NCI-H2107 treated with DMSO at 0.1 percent for 48 hours (cell line): ENCODE measurements around the gene HK3.

Source experiments
- DNase-seq: peaks from one replicate; lab custom pipeline; 2025; ENCODE audit not compliant: unreplicated experiment; lab: John Stamatoyannopoulos, UW

HK3 gene

DNA sequence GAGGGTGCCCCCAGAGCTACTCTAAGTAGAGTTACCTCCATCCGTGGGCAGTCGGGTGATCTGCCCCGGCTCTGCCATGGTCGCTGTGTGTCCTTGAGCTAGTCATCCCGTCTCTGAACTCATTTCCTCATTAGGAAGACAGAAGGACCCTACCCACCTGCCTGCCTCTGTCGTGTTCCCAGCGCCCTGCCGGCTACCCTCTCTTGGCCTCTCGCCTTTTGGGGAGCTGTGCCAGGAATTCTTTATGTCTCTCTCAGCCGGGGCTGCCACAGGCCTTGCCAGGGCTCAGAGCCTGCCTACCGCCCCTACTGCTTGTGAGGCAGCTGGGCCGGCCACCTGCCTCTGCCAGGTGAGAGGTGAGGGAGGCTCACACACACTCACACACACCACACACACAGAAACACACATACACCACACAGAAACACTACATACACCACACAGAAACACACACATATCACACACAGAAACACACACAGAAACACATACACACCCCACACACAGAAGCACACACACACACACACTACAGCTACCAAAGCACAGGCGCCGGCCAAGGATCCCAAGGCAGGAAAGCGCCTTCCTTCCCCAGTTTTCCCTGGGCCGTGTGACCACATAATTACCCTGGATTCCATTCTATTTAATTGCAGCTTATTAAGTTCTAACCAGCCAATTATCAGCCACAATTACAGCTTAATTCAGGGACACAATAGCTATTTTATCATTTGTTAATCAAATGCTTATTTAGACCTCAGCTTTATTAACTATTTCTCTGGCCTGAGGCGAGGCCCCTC is 47.1 kb downstream of the HK3 start:
- no peak for DNase-seq

DNA sequence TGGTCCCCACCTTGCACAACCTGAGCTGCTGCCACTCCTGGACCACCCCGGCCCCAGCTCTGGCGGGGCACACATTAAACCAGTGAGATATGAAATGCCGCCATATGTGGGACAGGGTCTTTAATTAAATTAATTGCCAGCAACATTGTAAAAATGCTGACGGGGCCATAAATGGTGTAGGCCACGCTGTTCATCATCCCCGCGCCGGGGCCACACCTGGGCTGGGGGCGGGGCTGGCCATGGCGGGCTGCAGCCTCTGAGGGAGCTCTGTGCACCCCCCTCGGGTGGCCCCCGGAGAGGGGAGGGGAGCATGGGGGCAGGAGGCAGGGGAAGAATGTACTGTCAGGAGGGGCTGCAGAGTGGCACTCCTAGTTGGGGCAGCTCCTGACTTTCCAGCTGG is 47.8 kb downstream of the HK3 start:
- DNase-seq, result no peak

- no peak for DNase-seq
Observed at GRCh38 chr5:176850371-176851245, 48.5 kb downstream of the HK3 start.

DNA sequence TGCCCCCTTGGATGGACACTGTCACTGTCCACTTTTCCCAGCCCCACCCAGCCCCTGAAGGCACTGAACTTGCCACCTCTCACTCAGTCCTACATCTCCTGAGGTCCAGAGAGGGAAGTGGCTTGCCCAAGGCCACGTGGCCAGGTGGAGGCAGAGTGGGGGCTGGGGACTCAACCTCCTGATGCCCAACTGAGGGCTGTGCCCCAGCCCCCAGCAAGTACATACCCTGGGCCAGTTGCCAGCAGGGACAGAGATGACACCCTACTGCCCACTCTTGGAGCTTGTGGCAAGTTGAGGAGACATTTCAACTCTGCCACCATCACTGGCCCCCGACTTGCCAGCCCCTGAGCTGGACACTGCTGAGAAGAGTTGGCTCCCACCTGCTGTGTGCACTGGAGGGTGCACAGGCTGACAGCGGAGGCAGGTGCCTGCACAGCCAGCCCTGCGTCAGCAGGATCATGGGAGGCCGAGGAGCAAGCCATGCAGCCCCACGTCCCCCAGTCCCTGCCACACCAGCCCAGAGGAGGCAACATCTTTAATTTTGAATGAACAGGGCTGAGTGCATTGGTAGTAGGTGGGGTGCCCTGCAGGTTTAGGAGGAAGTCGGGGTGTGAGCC is 49.4 kb downstream of the HK3 start:
- DNase-seq, result no peak

GRCh38 chr5:176848651-176849050 is 50.5 kb downstream of the HK3 start:
- DNase-seq, result no peak

GRCh38 chr5:176847726-176848290 is 51.3 kb downstream of the HK3 start:
- DNase-seq, result no peak

DNA sequence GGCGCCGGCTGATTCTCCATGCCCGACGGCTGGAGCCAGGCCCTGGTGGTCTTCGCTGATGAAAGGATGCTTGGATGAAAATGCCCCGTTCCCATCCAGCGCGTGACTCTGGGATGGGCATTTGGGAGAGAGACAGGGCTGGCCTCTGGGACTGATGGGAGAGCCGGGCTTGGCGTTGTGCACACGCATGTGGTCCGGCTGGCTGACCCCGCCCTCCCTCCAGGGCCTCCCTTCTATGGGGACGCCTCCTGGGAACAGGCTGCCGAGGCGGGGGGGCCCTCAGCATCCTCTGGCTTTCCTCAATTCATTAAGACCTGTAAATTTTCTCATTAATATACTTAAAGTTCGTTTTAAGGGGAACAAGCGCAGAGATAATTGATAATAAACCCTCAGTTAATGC is 52.0 kb downstream of the HK3 start:
- no peak for DNase-seq

- no peak for DNase-seq
Observed at GRCh38 chr5:176846335-176847140, 52.6 kb downstream of the HK3 start.

DNA sequence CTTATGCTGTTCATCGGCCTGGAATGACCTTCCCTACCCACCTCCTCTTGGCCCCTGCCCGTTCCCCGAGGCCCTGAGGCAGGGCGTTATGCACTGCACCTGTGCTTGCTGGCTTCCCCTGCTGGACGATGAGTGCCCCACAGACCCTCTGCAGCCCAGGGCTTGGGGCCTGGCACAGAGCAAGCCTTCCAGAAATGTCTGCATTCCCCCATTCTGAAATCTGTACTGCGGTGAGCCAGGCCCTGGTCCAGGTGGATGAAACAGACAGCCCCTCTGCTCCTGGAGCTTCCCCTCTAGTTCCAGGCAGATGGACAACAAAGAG is 53.8 kb downstream of the HK3 start:
- DNase-seq, result no peak

- DNase-seq, result no peak
Observed at GRCh38 chr5:176844706-176845391, 54.3 kb downstream of the HK3 start.

GRCh38 chr5:176844281-176844680 is 54.9 kb downstream of the HK3 start:
- no peak for DNase-seq

DNA sequence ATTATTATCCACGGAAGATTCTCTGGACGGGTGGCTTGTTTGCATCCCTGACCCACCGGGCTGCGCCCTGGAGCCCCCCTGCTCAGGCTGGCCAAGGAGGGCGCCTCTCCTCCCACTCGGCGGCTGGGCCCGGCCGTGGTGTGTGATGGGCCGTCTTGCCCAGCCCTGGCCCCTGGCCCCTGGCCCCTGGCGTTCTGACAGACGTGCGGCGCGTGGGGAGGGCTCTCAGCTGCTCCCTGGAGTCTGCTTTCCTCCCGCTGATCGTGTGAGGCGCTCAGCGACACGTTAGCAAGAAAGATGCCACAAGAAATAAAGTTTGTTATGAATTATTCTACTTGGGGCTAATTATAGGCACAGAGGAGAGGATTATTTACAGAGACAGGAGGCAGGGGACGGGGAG is 55.5 kb downstream of the HK3 start:
- no peak for DNase-seq

- no peak for DNase-seq
Observed at GRCh38 chr5:176837707-176838115, 61.4 kb downstream of the HK3 start.

GRCh38 chr5:176836811-176837706 is 62.1 kb downstream of the HK3 start:
- no peak for DNase-seq

DNA sequence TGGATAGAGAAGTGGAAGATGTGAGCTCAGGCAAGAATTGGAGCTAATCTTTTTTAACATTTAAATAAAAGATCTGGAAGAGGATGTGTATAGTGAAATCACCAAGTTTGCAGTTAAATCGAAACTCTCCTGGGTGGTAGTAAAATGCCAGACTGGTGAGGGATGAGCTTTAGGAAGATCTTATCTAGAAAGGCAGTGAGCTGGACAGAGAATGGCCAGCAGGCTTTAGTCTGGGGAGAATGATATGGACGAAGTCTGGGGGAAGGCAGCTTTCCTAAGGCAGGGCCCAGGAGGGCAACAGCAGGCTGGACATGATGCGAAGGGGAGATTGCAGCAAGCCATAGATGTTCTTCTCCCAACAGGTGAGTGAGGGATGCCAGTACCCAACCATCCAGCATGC is 63.2 kb downstream of the HK3 start:
- no peak for DNase-seq

DNA sequence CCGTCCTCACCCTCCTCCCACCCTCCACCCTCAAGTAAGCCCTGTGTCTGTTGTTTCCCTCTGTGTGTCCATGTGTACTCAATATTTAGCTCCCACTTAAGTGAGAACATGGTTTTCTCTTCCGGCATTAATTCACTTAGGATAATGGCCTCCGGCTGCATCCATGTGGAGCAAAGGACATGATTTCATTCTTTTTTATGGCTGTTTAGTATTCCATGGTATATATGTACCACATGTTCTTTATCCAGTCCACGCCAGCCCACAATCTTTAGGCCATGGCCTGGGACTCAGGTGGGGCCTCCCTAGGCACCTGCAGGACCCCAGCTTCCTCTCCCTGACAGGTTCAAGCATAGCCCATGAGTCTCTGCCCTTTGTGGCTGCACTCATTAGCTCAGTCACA is 65.9 kb downstream of the HK3 start:
- no peak for DNase-seq

DNA sequence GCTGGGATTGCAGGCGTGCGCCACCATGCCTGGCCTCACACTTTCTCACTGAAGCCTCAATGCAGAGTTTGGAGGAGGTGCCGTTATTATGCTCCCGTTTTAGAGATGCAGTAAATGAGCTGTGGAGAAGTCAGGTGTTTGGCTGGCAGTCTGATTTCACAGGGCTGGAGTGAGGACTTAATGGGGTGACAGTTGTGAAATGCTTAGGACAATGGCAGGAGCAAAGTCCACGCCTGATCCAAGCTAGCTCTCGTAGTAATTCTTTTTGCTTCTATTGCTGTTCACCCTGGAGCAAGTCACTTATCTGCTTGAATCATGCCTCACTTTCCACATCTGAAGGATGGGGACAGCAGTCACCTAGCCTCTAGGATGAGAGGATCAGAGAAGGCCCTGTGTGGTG is 67.0 kb downstream of the HK3 start:
- no peak for DNase-seq

DNA sequence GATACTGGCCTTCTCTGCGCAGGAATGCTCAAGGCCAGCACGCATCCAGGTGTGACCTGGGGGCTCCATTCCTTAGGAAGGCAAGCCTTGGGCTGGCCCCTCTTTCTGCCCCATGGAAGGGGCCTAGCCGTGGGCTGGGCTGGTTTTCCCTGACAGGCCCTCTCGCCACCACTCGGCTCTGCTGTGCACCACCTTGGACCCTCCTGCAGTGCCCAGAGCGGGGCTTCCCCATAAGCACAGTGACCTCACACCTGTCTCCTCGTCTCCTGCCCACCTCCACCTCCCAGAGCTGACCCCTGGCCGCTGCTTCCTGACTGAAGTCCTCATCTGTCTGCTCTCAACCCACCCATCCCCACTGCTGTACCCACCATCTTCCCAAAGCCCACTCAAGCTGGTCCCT is 67.7 kb downstream of the HK3 start:
- no peak for DNase-seq

- no peak for DNase-seq
Observed at GRCh38 chr5:176830995-176831423, 68.1 kb downstream of the HK3 start.
